ENCODE results near the gene SURF2.

The SURF2 gene

DNA sequence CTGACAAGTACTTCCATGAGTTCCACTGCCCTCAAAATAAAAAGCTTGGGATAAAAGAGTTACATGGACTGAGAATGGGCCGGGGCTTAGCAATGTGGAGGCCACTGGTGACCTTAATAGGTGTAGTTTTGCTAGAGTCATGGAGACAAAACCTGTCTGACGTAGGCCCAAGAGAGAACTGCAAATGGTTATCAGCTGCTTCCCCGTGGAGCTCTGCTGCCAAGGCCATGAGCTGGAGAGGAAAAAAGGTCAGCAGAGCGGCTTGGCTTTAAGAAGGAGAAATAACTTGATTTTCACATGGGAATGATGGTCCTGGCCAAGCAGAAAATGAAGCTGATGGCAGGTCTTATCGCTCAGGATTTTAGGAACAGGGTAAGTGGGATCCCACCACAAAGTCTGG is 16.7 kb upstream of the SURF2 start:
- DNase-seq, result no peak

DNA sequence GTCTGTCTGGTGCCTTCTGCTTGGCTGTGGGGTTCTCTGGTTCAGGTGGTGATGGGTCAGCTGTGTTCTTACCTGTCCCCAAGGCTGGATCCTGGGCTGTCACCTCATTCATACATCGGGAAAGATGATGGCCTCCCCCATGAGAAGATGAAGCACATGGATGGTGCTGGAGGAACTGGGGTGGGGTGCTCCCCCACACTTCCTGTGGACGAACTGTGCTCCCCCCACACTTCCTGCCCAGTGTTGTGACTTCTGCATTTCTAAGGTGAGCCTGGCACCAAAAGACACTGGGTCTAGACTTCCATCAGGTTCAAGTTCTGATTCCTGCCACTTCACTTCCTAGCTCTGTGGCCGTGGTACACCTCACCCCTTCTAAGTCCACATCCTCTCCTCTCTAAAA is 16.1 kb upstream of the SURF2 start:
- DNase-seq, result no peak

DNA sequence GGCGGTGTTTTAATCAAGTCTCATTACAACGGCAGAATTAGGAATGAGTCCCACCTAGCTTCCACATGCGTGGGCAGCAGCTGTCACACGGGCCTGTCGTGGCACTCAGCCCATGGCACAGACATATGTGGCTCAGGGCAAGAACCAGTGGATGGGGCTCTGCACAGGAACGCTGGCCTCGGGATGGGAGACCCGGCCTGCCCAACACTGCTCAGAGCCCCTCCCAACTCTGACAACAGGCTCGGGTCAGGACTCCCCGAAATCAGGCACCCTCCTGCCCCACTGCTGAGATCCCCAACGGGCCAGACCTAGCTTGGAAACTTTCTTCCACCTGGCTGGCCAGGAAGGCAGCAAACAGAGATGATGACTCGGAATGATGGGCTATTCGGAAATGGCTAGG is 15.4 kb upstream of the SURF2 start:
- no peak for DNase-seq

DNA sequence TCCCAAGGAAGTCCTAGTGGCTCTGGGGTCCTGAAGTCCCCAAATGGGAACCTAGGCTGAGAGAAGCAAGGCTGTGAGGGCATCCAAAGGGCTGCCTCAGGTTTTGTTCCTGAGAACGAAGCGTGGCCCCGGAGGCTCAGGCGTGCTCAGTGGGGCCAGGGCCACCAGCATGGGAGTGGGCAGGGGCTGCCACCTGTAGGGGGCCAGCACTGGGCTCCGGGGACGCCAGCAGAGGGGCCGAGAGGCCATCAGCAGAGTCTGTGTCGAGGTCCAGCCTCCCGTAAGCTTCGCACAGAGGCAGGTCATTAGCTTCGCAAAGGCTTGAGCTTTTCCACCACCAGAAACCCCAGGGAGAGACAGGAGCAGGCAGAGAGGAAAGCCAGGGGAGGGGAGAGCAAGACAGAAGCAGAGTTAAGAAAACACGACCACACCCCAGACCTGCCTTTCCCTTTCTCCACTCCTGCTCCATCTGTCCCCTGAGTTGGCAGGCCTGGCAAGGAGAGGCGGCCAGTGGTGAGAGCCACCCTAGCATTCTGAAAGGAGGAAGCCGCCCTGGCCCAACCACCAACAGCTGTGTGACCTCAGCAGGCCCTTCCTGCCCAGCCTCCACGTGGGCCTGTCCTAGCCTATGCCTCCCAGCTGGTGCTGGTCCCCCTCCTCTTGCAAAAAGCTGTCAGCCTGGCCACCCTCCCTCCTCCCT is 14.8 kb upstream of the SURF2 start:
- no peak for DNase-seq

DNA sequence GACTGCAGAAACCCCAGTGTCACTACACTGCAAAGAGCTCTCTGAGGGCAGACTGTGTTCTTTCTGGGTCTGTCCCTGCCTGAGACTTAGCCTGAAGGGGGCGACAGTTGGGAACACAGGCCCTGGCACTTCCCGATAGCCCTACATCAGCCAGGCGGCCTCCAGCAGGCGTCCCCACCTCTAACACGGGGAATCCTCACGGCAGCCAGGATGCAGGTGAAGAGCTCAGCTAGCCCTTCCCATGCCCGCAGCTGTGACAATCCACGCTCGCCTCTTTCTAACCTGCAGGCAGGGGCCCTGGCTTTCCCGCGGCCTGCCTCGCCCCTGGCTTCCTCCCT is 14.3 kb upstream of the SURF2 start:
- no peak for DNase-seq

DNA sequence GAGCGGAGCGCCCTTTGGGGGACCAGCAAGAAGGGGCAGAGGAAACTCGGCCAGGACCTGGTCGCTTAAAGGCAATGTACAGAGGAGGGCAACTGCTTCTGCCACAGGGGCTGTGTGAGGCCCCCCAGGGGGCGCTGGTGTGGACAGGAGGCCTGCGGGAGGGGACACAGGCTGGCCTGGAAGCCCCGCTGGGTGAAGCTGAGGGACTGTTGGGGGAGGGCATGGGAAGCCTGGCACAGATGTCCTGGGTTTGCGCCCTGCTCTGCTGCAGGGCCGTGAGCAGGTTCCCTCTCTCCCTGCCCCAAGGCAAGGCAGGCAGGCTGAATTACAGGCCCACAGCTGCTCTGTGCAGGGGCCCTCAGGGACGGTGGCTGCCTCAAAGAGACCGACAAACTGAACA is 13.8 kb upstream of the SURF2 start:
- DNase-seq, result no peak

DNA sequence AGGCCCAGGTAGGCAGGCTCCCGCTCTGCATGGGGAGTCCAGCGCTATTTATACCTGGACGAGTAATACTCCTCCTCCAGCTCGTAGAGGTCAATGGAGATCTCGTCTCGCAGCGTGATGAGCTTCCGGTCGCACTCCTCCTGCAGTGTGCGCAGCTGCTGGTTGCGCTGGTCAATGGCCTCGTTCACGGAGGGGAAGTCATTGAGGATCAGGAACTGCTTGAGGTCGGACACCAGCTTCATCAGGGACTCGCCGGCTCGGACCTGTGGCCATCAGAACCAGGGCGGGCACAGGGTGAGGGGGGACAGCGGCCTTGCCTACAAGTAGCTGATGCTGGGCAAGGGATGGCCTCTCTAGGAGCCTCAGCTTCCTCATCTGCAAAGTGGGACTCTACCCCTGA is 12.3 kb upstream of the SURF2 start:
- no peak for DNase-seq

DNA sequence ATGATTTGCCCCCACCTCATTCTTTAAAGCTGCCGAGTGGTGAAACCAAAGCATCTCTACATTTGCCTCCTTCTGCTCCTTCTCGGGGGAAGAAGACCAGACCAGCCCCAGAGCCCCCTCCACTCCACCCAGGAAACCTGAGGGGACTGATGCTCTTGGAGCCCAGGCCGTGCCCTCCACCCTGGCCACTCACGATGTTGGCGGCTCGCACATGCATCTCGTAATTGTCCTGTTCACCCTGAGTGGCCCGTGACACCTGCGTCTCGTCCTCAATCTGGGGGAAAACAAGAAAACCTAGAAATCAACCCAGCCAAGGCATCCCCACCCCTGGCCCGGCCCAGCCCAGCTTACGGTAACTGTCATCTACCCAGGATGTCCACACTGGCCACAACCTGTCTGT is 11.4 kb upstream of the SURF2 start:
- DNase-seq, result no peak

DNA sequence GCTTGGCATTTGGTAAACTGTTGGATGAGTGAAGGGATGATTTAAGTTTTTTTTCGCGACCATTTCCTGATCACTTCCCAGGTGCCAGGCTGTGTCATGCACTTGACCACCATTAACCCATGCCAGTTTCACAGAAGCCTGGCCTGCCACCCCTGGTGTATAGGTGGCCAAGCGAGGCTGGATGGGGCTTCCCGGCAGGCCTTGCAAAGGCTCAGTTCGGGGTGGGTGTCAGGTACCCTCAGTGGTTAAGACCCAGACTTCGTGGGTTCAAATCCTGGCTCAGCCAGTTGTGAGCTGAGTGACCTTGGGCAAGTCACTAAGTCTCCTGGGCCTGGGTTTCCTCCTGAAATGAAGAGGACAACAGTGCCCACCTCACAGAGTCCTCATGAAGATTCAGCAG is 10.8 kb upstream of the SURF2 start:
- no peak for DNase-seq

DNA sequence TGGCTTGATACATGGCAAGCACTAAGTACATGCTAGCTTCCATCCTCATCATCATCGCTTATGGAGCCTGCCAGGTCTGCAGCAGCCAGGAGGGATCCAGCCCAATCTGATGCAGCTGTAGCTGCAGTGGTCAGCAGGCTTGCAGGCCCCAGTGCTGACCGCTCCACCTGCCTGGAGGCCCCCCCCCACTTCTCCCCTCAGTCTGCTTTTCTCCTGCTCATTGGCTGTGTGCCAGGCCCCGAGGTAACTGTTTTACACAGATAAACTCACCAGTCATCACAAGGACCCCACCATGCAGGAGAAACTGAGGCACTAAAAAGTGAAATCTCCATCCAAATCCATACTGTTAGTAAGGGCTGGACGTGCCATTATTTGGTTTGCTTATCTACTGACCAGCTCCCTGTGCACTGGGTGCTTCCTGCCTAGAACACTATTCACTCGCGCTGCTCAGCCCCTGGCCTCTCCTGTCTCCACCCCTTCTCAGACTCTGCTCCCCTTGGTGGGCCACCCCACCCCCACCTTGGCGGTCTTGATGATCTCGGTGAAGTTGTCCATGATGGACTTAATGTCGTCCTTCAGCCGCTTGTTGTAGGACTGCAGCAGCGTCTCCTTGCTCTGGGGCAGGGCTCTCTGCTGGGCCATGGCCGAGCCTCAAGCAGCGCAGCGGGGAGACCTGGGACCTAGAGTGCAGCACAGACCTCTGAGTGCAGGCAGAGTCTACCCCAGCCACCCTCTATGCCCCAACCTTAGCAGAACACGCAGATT is 10.1 kb upstream of the SURF2 start:
- no peak for DNase-seq

DNA sequence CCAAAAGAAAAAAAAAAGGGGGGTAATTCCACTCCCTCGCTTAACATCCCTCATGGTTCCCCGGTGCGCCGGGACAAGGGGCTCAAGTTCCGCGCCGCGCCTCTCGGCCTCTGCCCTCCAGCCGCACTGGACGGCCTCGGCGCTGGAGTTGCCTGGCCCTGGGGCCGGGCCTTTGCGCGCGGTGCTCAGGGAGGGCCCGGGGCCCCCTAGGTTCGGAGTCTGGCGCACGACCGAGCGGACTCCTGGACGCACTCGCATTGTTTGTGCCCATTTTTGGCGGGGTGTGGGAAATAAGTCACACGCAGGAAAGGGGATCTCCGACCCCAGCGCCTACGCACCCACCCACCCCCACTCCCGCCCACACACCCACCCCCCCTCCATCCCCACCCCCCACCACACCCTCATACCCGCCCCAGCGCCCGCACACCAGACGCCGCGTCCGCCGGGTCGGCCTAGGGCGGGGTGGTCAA is 8.8 kb upstream of the SURF2 start:
- no peak for DNase-seq

DNA sequence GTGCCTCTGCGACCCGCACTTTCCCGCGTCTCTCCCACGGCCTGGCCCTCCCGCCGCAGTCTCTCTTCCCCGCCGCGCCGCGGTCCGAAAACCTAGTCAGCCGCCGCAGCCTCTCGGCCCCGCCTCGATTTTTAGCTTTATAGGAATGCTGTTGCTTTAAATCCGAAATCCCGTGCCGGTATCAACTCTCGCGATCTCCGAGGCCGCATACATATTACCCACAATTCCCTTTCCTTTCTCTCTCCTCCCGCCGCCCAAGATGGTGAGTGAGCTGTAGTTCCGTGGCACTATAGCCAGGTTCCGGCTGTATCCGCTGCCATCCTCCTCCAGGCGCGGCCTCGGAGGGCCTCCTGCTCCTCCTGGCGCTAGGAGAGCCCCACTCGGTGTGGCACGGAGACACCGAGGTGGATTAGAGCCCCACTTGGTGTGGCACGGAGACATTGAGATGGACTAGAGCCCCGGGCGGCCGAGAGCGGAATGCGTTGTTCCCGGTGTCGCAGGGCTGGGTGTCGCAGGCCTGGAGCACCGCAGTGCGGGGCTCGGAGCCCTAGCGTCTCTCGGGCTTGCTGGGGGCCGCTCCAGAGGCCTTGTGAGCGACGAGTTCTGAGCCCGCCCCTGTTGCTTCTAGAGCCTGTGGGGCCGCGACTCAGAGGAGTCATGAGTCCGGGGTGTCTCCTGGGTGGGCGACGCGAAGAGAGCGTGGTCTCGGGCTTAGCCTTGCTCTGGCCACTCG is 8.2 kb upstream of the SURF2 start, which contains the start of the genes MED22 and RPL7A:
Gene MED22, minus strand, starts transcription at position 147 of the 733 bp plus-strand sequence. CDS start 1,469 bp downstream, outside the sequence.
Gene RPL7A, plus strand, starts transcription at position 234 of the 733 bp plus-strand sequence. Its CDS starts 26 bp downstream, at position 260.
- peak; percentile 81 for DNase-seq

DNA sequence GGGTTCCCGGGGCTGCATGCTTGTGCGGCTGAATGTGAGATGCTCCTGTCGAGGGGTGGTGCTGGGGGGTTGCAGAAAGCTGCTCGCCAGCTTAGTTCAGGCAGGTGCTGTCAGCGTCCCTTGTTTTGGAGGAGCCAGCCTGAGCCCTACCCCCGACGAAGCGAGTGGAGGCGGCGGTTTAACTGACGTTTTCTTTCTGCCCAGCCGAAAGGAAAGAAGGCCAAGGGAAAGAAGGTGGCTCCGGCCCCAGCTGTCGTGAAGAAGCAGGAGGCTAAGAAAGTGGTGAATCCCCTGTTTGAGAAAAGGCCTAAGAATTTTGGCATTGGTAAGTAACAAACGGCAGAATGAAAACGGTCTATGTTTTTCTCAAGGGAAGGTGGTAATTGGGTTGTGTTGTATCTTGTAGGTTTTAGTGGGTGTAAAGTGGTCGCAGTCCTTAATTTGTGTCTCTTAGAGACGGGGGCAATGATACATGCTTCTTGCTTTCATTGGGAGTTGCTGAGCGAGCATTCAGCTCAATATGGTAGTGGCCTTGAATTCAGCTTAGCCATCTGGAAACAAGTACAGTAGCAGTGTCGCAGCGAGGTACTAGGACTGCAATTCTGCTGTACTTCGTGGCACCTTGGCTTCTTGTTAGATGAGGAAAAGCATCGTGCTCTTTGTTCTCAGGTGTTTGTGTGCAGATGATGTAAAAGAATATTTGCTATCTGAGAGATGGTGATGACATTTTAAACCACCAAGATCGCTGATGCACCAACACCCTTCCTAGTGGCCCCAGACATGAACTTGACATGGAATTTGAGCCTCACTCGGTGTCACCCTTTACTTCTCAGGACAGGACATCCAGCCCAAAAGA is 7.4 kb upstream of the SURF2 start:
- no peak for DNase-seq

DNA sequence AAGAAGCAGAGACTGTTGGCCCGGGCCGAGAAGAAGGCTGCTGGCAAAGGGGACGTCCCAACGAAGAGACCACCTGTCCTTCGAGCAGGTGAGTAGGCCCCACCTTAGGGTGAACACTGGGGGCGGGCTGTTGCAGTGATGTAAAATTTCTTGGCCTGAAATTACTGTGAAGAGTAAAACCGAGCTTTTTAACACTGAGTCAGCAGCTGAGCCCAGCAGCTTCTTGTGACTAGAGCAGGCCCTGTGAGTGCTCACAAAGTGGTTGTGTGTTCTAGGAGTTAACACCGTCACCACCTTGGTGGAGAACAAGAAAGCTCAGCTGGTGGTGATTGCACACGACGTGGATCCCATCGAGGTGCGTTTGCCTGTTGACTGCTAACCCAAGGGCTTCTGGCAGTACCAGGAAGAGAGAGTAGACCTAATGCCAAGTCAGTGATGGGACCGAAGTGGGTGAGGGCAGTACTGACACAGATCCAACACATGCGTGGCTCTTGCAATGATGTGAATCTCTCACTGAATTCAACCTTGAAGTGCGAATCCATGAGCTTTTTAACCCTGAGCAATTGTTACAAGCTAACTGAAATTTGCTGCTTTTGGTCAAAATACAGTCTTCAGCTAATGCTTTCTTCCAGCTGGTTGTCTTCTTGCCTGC is 6.3 kb upstream of the SURF2 start:
- no peak for DNase-seq

DNA sequence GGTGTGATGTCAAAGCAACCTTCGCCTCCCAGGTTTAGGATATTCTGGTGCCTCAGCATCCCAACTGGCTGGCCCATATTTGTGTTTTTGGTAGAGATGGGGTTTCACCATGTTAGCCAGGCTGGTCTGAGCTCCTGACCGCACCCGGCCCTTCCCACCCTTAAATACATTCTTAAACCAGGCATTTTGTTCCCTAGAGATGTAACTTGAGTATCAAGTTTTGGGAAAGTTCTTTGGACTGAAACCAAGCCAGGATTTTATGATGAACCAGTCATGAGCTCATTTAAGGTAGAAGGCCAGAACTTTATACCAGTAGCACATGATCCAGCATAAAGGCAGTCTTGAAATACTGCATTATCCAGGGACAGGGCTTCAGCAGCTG is 4.8 kb upstream of the SURF2 start:
- DNase-seq, result no peak

DNA sequence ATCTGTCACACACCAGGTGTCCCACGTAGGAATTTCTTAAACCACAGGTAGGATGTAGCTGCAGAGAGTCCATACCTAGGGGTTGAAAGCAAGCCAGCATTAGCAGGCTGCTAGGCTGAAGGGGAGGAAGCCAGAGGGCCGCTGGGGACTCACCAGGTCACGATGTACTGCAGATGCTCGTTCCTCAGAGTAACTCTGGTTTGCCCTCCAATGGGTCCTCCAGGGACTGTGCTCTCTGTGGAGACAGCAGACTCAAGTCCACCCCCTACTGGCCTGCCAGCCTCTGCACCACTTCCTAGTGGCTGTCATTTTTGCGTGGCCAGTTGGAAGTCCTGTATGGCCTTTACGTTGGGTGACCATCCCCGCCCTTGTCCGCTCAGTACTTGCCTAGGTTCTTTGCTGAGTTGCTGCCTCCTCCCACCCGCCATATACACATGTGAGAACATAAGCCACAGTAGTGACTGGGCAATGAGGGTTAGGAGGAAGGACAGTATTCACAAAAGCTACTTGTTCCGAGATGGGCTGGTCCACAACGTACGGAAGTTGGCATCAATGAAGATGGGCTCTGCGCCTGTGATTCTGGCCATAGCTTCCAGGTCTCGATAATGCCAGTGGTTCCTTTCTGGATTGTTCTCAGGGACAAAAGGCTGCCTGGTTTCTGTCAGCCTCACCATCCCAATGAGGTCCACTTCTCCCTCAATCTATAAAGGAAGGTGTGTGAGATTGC is 4.3 kb upstream of the SURF2 start:
- no peak for DNase-seq

DNA sequence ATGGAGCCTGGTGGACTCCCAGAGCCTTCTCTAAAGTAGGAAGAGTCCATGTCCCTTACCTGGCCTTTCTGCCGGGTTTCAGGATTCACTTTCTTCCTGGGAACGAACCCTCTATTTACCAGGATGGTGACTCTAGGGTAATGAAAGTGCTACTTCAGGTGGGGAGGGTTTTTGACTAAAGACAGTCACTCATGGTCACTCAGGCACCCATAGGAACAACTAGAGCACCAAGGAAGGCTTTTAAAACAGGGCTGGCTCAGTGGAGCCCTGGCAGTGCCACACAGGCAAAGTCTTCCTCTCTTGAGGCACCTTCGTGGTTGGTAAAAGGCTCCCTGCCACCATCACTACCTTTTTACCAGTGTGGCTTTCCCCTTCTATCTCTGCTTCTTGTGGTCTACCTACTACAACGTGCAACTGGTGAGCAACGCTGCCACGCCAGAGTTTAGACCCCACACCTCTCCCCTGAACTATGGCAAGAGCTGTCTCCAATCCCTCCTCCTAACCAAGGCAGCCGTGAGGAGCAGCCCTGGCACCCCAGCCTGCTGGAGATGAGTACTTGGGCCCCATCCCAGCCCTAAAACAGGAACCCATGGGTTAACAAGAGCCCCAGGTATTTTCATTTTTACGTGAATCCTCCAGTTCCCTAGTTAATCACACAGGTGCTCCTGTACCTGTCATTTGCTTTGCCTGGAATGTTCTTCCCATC is 3.6 kb upstream of the SURF2 start:
- DNase-seq, result no peak

DNA sequence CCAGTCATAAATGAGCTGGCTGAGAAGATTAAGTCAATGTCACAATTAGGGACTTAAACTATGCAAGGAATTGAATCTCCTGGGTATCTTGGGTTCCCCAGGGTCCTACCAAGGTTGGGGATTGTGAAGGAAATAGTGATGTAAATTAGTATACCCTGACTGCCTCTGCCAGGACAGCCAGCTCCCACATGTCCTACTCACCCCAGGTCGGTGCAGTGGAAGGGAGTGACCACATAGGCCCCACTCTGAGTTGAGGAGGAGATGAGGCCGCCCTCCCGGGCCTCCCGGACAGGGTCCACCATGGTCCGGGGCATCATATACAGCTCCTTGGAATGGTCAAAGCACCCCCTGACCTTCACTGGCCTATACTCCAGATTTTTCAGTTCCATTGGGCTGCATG is 2.8 kb upstream of the SURF2 start:
- no peak for DNase-seq

DNA sequence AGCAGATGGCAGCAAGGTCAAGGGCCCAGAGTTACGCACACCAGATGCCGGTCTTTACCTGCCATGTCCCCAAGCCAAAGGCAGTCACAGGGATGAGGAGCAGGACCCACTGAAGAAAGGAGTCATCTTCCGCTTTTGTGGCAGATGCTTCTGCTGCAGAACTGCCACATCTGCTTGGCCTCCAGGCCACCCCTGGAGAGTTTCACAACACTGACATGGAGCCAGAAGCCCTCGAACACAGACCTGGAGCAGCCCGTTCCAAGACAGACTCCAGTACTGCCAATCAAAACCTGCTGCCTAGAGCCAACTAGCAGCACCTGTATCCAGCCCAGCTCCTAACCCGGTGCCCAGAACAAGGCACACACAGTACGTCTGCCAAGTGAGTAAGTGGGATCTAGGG is 1.6 kb upstream of the SURF2 start:
- no peak for DNase-seq

DNA sequence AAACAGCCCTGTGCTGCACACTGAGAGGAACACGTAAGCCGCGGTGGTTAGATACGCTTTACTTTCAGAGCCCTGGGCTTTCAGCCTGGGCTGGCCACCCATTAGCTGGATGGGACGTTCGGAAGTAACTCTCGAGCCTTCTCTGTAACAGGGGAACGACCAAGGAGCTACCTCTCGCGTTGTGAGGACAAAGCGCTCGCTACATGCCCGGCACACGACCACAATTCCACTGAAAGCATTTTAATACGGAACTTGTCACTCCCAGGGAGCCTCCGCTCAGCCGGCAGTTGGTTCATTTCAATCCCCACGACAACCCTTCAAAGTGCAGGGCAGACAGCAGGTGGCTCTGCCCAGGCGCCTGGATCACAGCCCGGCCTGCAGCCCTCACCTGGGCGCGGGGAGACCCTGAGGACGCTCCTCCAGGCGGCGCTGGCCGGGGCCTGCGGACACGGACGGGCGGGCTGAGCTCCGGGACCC is 431 bp upstream of the SURF2 start:
- DNase-seq, result no peak

DNA sequence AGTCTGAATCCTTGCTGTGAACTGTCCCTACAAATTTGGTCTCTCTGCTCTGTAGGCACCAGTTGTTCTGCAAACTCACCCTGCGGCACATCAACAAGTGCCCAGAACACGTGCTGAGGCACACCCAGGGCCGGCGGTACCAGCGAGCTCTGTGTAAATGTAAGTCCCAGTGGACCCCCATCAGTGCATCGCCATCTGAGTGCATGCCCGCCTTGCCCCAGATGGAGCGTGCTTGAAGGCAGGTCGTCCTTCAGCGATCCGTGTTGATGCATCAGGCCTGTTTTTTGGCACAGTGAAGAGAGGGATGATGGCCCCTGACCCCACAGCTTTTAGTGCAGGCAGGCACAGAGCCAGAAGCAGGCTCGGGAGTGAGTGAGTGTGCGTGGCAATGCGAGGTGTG is 1.3 kb downstream of the SURF2 start:
- no peak for DNase-seq

Measured in NCI-H187 treated with DMSO at 0.1 percent for 48 hours (cell line).